ENCODE measurements around the gene TNNC1. TPM values are rescaled to one million over a fixed set of nuclear protein-coding genes. Genes with fewer than 3 reads are reported as not detected.

The TNNC1 gene
- total and polyA plus RNA-seq, 2 of the 13 experiments (the other 11 are each of a cell fraction or from before 2014, with no cell fraction given): 11.8 to 36.4 TPM

DNA sequence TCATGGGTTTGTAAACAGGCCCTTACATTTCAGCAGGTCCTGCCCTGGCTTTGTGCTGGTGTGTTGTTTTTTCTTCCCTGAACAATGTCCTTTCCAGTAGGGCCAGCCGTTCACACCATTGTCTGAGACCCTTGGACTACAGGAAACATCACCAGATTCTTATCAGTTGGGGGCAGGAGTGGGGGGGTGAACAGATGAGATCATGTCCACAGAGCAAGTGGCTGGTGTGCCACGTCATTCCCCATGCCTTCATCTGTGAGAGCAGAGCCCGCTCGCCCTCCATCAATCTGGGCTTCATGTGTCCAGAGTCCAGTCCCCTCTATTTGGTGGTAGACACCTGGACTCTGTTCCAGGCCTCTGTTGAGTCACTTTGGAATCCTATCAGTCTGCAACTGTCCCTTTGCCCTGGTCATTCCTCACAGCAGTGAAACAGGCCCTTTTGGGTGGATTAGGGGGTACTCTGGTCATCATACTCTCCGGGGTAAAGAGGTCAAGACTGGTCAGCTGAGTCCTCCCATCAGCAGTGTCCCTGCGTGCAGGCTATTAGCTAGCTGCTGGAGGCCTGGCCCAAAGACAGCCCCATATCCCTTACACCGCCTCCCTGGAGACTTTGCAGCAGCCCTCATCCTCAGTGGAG, 23.9 kb downstream of the TNNC1 start (continued):
- TF ChIP-seq RORA (CRISPR knock-in tag; IDR thresholded peaks at IDR 0.05): no peak
- peak; percentile 58; the same call in 1 of the 2 replicates for TF ChIP-seq ZNF292 (CRISPR knock-in tag; IDR thresholded peaks at IDR 0.05; ENCODE audit: borderline replicate concordance, low read depth)
- TF ChIP-seq ARNT (IDR thresholded peaks at IDR 0.05): no peak
- TF ChIP-seq TARDBP (CRISPR knock-in tag; IDR thresholded peaks at IDR 0.05): peak; percentile 89; the same call in 1 of the 2 replicates
- peak; percentile 43; the same call in 1 of the 2 replicates for TF ChIP-seq EHMT2 (IDR thresholded peaks at IDR 0.05; ENCODE audit: borderline replicate concordance, low read depth, low read length)
- TF ChIP-seq NCOA5 (CRISPR knock-in tag; IDR thresholded peaks at IDR 0.05): no peak
- TF ChIP-seq FOSL2 (CRISPR knock-in tag; IDR thresholded peaks at IDR 0.05): peak; percentile 92
- TF ChIP-seq ZNF652 (CRISPR knock-in tag; IDR thresholded peaks at IDR 0.05; ENCODE audit: borderline replicate concordance, low read depth): peak; percentile 42; the same call in 1 of the 2 replicates
- peak; percentile 74; the same call in 1 of the 2 replicates for TF ChIP-seq MEIS1 (CRISPR knock-in tag; IDR thresholded peaks at IDR 0.05; ENCODE audit: borderline replicate concordance)
- TF ChIP-seq GFI1 (CRISPR knock-in tag; IDR thresholded peaks at IDR 0.05; ENCODE audit: borderline replicate concordance): peak; percentile 99
- 0 out of 2 replicates have a peak, but pooled peaks have one; percentile 19 for TF ChIP-seq PHF8 (CRISPR knock-in tag; IDR thresholded peaks at IDR 0.05)
- peak; percentile 63; the same call in 1 of the 2 replicates for TF ChIP-seq ZNF280D (CRISPR knock-in tag; IDR thresholded peaks at IDR 0.05)
- TF ChIP-seq ZNF496 (CRISPR knock-in tag; IDR thresholded peaks at IDR 0.05; ENCODE audit: insufficient replicate concordance): no peak
- peak; percentile 88 for TF ChIP-seq MED1 (CRISPR knock-in tag; IDR thresholded peaks at IDR 0.05)
- no peak for TF ChIP-seq SNAPC5 (CRISPR knock-in tag; IDR thresholded peaks at IDR 0.05; ENCODE audit: borderline replicate concordance)
- peak; percentile 16; the same call in 1 of the 2 replicates for TF ChIP-seq ZNF572 (CRISPR knock-in tag; IDR thresholded peaks at IDR 0.05)
- TF ChIP-seq JUND (CRISPR knock-in tag; IDR thresholded peaks at IDR 0.05): peak; percentile 93
- TF ChIP-seq ZNF318 (CRISPR knock-in tag; IDR thresholded peaks at IDR 0.05): no peak

All from HepG2 (cell line).